Kidney tubule cell (primary cell): ENCODE measurements around the gene FGFBP3.

Experiments
- DNase-seq: peaks from one replicate; pipeline ENCODE4 v3.0.0-alpha.2; 2018; ENCODE audit warnings: low spot score

Gene FGFBP3, protein sequence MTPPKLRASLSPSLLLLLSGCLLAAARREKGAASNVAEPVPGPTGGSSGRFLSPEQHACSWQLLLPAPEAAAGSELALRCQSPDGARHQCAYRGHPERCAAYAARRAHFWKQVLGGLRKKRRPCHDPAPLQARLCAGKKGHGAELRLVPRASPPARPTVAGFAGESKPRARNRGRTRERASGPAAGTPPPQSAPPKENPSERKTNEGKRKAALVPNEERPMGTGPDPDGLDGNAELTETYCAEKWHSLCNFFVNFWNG

DNA sequence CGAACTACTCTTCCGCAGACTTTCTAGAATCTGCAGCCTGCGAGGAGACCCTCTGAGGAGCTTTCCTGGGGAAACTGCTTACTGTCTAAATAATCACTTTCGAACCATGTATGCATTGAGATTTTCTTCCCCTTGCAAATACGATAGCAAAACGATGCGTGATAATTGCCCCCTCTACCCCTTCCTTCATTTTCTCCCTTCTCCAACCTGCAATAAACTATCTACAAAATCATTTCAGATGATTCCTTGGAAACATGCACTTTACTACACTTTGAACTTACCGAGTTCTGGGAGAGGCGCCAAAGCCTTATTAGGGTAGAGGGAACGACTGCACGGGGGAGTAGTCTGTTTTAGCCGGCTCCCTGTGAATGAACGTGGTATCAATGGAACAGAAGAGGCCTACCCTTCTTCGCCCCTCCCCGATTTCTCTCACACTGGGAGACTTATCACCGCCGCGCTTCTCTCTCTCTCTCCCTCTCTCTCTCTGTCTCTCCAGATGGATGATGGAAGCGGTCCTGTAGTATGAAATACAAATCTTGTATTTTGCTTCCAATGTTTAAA is at the start of gene FGFBP3:
FGFBP3 (minus strand) TSS at position 370 of the 561 bp plus-strand sequence. CDS start 517 bp downstream, outside the sequence.
- peak; percentile 38 for DNase-seq

DNA sequence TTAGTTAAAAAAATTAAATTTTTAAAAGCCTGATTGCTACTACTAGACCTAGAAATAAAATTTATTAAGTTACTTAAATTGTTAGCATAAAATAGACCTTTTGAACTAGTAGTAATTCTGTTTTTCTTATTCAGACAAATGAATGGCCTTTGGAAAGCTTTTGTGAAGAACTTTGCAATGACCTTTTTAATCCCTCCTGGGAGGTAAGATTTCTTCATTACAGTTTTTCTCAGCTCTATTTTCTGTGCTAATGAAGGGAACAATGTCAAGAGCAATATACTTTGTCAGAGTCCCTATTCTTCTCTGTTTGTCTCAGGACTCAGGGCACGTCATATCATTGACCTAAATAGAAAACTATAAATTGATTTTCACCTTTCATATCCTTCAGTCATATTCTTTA is 47.8 kb upstream of the FGFBP3 start:
- DNase-seq = no peak

GRCh38 chr10:91955114-91955513 is 45.8 kb upstream of the FGFBP3 start:
- no peak for DNase-seq

DNA sequence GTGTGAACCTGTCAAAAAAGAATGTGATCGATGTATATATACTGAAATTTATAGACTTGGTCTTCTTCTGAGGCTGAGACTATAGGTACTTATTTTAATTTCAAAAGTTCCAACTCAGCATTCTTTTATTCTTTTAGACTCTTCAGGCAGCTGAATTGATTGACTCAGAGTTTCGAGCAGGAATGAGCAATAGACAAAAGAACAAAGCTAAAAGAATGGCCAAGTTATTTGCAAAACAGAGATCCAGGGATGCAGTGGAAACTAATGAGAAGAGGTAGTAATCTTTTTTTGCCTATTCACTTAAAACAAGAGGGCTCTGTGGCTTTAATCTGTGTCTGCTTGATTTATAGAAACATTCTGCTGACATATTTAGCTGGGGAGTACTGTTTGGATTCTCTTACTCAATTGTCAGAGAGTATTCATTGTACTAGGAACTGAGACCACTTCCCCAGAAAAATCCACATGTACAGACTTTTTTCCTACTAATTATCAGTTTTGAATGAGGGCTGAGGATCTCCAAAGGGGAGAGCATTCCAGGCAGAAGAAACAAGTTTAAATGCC is 44.4 kb upstream of the FGFBP3 start:
- no peak for DNase-seq

GRCh38 chr10:91944880-91945630 is 35.8 kb upstream of the FGFBP3 start:
- DNase-seq = peak; percentile 63

- no peak for DNase-seq
Measured at GRCh38 chr10:91941426-91941825, 32.1 kb upstream of the FGFBP3 start.

GRCh38 chr10:91939653-91940052 is 30.4 kb upstream of the FGFBP3 start:
- no peak for DNase-seq

- DNase-seq = peak; percentile 27
Measured at GRCh38 chr10:91935886-91936285, 26.6 kb upstream of the FGFBP3 start.

GRCh38 chr10:91932737-91933136 is 23.5 kb upstream of the FGFBP3 start:
- DNase-seq = no peak

- no peak for DNase-seq
Measured at GRCh38 chr10:91931526-91932190, 22.4 kb upstream of the FGFBP3 start.

DNA sequence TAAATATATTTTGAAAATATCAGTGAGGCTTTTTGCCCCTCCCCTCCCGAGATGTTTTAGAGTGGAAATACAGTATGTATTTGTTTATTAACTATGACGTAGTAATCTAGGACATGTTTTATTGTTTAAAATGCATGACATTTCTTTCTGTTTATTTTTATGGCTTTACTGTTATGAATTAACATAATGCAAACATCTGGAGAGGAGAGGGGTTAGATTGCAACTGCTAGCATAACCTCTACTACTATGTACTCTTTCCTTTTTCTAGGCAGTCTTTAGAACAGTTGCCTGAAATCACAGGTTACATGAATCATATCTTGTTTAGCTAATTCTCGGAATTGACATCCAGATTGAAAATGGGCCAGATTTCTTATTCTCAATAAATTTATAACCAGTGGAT is 21.7 kb upstream of the FGFBP3 start:
- no peak for DNase-seq

DNA sequence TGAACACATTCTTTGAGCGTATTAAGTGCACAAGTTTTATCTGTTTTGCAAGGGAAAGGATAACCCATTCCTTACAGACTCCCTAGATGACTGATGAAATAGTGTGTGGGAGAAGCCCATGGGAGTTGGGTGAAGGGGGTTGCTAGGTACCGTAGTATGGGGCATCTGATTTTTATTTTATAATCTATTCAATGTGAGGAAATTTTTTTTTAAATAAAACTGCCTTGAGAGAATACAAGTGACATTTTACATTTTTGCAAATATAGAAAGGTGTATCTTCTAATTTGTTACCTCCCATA is 15.7 kb upstream of the FGFBP3 start:
- DNase-seq = no peak

DNA sequence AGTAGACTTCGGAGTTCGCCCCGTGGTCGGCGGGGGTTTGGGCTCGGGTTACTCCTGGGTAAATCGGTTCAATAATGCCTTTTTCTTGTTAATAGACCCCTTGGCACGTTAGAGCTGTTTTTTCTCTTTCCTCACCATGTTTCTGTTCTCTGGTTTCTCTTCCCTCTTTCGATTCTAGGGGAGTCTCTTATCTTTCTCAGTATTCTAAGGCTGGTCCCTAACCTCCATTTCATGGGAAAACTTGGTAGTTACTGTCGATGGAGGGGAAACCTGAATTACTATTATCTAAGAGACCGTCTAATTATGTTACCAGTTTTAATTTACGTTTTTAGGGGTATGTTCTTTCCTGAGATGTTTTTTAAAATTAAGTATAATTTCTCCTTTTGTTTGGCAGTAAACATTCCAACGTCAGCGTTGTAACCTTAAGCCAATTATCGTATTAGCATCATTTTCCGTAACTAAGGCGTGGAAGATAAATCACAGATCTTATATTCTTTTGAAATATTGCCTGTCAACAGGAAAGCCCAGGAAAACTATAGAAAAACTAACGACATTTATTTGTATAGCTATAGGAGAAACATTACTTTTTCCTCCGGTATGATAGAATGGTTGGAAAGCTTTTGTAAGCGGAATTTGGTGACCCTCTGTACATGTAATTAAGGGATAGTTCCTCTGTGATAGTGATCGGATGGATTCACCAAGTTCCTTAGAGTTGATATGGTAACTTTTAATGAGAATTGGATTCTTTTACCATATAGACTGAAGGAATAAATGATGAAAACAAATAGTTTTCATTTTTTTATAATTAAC is 15.1 kb upstream of the FGFBP3 start:
- peak; percentile 15 for DNase-seq

GRCh38 chr10:91923371-91924211 is 14.3 kb upstream of the FGFBP3 start, which contains the start of gene BTAF1:
BTAF1 (plus strand) TSS chr10:91923770; CDS start chr10:91924077, 307 bp downstream.
- peak; percentile 94 for DNase-seq

DNA sequence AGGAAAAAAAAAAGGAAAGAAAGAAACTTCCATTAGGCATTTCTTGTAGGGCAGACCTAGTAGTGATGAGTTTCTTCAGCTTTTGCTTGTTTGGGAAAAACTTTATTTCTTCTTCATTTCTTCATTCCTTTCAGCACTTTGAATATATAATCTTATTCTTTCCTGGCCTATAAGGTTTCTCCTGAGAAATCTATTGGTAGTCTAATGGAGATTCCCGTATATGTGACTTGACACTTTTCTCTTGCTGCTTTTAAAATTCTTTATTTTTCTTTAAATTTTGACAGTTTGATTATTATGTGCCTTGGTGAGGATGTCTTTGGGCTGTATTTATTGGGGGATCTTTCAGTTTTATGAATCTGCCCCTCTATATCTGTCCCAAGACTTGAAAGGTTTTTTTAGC is 10.4 kb upstream of the FGFBP3 start:
- no peak for DNase-seq

DNA sequence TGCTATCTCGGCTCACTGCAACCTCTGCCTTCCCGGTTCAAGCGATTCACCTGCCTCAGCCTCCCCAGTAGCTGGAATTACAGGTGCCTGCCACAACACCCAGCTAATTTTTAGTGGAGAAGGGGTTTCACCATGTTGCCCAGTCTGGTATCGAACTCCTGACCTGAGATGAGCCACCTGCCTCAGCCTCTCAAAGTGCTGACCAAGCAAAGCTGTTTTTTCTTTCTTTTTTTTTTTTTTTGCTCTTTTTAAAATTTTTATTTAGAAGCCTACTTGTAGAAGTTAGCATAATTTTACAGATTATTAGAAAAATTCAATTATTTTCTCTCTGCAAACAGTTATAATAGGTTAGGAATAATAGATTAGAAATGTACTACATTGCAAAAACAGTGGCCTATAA is 1.2 kb upstream of the FGFBP3 start:
- no peak for DNase-seq

GRCh38 chr10:91908337-91909116 is 759 bp downstream of the FGFBP3 start:
- peak; percentile 87 for DNase-seq

- peak; percentile 3 for DNase-seq
Measured at GRCh38 chr10:91907914-91908336, 1.4 kb downstream of the FGFBP3 start.

DNA sequence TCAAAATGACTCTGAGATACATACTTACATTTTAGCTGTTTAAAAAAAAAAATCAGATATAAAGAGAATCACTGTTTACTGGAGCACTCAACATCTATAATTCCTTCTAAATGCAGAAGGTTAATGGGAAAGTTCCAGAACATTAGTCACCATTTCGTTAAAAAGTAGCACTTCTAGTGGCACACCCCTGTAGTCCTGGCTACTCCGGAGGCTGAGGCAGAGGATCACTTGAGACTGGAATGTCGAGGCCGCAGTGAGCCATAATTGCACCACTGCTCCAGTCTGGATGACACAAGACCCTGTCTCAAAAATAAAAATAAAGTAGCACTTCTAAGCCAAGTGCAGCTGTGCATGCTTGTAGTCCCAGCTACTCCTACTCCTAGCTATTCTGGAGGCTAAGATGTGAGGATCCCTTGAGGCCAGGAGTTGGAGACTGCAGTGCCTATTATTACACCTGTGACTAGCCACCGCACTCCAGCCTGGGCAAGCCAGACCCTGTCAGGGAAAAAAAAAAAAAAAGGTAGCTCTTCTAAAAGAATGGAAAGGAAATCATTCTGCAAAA is 2.2 kb downstream of the FGFBP3 start:
- DNase-seq = peak; percentile 22
